Stimulated activated CD4-positive, alpha-beta T cell treated with anti-CD3 and anti-CD28 coated beads, Interleukin-15, amount 100 ng/mL, for 24 hours (primary cell): ENCODE results near the gene MCF2L2.
"Not testable (repeated sequence)": the region's sequence is repeated elsewhere in the genome, so short reads cannot be mapped to it uniquely, and the experiment has no call there.

Experiments used
- DNase-seq: peaks from one replicate; pipeline ENCODE4 v3.0.0-alpha.2; 2020

MCF2L2 gene

DNA sequence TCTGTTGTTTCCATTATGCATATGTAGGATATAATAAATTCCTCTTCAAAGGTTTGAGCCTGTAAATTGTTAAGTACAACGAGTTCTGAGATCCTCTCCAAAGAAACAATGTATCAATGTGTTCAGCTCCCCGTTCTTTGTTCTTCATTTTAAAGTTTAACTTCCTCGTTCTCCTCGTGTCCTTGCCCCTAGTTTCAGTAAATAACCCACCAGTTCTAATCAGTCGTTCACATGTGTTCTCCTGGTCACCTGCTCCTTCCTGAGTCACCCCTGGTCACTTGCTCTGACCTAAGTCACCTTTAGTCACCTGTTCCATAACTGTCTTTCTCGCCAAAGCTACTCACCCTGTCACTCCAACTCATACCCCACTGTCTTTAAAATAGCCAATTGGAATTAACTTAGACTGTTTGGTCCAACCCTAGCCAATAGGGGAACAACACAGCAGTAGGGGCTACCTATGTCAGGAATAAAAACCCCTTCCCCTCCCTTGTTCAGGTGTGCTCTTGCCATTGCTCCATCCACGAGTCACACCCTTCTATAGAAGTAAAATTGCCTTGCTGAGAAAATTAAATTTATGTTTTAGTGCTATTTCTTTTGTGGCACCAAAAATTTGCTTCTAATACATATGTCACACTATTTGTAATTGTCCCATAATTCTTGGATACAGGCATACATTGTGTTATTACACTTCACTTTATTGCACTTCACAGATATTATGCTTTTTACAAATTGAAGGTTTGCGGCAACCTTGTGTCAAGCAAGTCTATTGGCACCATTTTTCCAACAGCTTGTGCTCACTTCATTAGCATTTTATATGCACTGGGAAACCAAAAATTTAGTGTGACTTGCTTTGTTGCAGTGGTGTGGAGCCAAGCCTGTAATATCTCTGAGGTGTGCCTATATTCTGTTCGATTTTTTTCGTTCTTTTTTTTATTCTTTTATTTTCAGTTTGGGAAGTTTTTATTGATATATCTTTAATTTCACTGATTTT is 15.3 kb upstream of the MCF2L2 start:
- DNase-seq = no peak

DNA sequence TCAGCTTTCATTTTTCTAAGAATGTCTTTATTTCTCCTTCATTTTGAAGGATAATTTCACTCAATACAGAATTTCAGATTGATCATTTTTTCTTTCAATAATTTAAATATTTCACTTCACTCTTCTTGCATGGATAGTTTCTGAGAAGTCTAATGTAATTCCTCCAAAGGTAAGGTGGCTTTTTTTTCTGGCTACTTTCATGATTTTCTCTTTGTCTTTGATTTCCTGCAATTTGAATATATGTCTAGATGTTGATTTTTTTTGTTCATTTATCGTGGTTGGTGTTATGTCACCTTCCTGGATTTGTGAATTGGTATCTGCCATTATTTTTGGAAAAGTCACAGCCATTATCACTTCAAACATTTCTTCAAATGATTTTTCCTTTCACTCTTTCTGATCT is 14.6 kb upstream of the MCF2L2 start:
- no peak for DNase-seq

DNA sequence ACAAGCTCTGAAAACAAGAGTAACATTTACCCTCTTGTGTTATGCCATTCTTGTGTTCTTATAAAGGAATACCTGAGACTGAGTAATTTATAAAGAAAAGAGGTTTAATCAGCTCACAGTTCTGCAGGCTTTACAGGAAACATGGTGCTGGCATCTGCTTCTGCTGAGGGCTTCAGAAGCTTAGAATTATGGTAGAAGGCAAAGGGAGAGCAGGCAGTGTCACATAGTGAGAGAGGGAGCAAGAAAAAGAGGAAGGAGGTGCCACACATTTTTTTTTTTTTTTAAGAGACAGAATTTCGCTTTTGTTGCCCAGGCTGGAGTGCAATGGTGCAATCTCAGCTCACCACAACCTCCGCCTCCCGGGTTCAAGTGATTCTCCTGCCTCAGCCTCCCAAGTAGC is 12.1 kb upstream of the MCF2L2 start:
- DNase-seq = not testable (repeated sequence)

DNA sequence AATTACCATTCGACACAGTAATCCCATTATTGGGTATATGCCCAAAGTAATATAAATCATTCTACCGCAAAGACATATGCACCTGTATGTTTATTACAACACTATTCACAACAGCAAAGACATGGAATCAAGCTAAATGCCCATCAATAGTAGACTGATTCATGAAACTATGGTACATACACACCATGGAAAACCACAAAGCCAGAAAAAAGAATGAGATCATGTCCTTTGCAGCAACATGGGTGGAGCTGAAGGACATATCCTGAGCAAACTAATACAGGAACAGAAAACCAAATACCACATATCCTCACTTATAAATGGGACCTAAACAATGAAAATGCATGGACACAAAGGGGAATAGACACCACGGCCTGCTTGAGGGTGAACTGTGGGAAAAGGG is 11.1 kb upstream of the MCF2L2 start:
- DNase-seq = no peak

DNA sequence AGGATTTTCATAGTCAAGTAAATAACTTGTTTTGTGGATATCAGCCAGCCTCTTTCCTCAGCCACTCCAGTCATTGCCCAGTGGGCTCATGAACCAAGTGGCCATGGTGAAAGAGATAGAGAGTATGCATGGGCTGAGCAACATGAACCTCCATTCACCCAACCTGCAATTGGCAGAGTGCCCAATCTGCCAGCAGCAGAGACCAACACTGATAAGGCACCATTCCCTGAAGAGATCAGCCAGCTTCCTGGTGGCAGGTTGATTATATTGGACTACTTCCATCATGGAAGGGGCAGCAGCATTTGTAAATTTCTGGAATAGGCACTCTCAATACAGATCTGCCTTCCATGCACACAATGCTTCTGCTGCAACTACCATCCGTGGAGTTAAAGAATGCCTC is 10.3 kb upstream of the MCF2L2 start:
- DNase-seq = no peak

DNA sequence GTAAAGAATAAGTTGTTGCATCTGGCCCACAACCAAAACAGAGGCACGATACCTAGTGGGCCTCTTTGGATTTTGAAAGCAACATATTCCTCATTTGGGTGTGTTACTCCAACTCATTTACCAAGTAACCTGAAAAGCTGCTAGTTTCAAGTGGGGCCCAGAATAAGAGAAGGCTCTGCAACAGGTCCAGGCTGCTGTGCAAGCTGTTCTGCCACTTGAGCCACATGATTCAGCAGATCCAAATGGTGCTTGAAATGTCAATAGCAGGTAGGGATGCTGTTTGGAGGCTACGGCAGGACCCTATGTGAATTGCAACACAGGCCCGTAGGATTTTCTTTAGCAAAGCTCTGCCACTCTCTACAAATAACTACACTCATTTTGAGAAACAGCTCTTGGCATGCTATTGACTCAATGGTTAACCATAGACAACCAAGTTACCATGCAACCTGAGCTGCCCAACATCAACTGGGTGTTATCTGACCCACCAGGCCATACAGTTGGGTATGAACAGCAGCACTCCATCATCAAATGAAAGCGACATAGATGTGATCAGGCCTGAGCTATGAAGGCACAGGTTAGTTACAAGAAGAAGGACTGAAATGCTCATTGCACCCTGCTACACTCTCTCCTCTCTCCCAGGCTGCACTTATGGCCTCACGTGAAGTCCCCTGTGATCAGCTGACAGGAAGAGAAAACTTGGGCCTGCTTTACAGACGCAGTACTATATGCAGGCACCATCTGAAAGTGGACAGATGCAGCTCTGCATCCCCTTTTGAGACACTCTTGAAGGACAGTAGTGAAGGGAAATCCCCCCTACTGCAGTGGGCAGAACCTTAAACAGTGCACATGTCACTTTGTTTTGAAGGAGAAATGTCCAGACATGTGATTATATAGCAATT is 9.5 kb upstream of the MCF2L2 start:
- no peak for DNase-seq

DNA sequence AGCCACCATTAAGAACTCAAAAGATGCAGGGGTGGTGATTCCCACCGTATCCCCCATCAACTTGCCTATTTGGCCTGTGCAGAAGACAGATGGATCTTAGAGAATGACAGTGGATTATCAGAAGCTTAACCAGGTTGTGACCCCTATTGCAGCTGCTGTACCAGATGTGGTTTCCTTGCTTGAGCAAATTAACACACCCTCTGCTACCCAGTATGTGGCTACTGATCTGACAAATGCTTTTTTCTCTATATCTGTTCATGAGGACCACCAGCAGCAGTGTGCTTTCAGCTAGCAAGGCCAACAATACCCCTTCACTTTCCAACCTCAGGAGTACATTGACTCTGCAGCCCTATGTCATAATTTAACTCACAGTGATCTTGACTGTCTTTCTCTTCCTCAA is 8.6 kb upstream of the MCF2L2 start:
- no peak for DNase-seq

DNA sequence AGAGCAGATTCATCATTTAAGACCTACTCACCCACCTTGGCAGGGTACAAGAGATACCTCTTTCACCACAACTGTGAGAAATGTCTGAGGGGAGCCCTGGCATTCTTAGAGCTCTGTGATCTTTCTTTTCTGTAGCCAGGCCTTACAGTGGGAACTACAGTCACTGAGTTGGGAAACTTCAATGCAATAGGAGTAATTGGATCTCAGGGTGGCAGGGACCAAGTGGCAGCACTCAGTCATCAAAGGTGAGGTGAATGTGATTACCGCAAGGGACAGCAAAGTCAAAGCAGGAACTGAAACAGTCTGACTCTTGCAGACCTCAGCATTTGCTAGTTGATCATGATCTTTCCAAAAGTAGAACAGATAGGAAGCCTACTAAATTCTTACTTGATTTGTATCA is 7.2 kb upstream of the MCF2L2 start:
- DNase-seq = peak; percentile 41

DNA sequence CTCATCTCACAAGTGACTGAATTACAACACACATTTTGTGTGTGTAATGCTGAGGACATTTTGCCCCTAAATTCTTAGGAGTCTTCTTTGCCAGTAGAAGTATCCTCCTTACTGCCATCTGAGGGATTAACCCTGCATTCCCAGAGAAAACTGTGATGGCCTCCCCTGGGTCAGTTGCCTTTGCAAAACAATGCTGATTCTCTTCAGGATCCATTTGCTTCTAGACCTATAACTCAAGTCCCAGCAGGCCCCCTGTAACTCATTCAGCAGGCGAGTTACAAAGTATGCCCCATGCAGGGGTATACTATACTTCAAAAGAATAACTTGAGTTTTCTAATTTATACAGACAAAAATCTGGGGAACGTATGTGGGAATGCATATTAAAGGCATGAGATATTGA is 6.6 kb upstream of the MCF2L2 start:
- no peak for DNase-seq

DNA sequence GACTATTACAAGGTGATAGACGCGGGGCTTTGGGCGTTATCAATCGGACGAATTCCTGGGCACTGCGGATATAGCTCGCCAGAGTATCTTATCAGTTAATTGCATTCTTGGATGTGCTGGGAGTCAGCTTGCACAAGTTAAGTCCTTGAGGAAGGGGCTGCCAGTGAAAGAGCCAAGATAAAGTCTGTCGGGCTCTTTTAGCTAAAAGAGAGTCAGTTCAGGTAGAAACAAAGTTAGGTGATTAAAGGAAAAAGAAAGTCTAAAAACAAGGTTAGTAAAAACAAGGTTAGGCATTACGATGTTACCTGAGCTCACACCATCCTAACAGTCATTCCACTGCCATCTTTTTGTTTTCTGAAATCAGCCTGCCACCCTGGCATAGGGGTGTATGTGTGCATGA is 6.1 kb upstream of the MCF2L2 start:
- no peak for DNase-seq

DNA sequence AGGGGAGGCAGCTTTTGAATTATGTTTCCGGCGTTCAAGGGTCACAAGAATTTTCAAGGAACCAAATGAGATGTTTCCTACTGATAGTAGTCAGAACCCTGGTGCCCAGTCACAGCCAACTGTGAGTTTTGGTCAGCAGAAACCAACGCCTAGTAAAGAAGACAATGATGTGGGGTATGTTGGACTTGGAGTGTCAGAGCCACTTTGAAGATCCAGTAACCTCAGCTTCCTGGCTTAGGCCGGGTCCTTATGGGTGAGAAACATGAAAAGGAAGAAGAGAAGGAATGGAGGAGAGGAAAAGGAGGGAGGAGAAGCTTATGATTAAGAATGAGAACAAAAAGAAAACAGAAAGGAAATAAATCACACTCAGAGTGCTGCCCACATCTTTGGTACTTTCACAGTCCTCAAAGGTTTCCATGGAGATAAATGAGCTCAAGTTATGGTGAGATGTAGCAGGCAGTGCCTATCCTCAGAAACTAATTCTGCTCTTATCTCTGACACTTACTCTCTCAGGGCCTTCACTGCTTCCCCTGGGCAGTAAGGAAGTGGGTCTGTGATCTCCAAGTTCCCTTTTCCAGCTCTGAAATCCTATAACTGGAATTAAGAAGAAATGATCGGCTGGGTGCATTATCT is 2.0 kb upstream of the MCF2L2 start:
- peak; percentile 49 for DNase-seq

DNA sequence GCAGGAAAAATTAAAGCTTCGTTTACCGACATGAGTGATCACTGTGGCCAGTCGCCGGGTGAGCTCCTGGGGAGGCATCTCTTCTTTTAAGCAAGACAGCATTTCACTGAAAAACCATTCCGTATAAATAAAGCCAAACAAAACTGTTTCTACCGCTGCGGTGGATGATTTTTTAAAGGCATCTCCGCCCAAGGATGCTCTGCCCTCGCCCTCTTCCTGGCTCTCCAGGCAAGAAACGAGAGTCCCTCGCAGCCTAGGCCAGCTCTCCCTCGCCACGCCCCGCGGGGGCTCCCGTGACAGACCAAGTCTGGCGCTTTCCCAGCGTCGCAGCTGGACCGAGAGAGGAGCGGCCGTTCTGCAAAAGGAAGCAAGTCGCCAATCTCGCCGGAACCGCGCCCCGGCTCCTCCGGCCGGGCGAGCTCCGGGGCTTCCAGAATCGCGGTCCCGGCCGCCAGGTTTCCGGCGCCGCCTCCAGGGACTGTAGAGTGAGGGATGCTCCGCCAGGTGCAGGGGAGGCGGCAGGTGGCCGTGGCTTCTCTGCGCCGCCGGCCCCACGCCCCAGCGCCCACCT is 458 bp downstream of the MCF2L2 start:
- DNase-seq = peak; percentile 58

DNA sequence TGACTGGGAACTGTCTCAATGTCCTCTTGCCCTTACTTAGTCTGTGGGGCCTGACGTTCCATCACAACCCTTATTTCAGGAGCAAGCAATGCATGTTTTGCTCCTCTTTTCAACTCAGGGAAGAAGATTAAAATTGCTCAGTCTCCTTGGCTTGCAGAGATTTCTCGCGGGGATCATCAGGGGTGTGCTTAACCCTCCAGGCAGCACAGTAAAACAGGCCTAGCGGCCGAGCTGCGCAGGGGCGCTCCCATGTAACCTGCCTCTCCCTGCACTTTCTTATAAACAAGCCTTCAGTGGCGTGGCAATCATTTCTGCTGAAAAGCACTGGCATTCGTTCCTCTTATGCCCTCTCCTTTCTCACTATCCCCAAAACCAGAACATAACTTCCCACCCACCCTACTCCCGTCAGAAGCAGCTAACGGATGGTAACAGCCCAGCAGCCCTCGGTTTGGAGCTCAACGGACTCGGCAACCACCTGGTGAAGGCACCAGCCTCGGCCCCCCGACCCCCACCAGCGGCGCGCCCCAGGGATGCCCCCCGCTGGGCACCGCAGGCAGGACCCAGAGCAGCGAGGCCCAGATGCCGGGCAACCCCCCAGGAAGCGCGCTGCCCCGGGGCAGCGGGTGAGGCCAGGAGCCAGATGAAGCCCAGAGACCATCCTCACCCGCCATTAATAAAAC is 1.1 kb downstream of the MCF2L2 start:
- DNase-seq = no peak

DNA sequence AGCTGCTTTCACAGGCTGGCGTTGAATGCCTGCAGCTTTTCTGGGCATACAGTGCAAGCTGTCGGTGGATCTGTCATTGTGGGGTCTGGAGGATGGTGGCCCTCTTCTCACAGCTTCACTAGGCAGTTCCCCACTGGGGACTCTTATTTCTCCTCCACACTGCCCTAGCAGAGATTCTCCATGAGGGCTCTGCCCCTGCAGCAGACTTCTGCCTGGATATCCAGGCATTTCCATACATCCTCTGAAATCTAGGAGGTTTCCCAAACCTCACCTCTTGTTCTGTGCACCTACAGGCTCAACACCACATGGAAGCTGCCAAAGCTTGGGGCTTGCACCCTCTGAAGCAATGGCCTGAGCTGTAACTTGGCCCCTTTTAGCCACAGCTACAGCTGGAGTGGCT is 9.6 kb downstream of the MCF2L2 start:
- DNase-seq = not testable (repeated sequence)

DNA sequence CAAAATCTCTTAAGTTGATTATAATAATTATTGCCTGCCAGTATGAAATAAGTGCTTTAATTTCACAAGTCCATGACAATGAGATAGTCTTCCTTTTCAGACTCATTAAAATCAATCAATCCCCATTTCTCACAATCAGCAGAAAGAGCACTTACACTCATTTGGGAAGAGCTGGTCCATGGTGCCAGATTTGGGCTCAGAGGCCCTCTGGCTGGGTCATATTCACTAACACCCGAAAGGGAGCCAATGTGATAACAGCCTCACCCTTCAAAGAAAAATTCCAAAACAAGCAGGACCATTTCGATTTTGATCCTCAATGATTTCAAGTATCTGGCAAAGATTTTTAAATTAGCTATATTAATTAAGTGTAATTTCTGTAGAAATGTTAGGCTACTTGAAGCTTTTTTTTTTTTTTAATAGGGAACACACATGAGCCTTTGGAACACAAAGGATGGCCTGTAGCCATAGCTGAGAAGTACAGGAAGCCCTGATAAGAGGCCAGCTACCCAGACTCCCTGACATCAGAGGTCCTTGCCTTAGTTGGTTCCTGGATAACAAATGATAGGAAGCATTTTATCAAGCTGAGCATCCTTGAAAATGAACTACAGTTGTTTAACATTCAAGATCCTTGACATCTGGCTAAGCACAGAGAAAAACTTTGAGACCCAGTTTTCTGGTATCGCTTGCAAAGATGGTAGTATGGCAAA is 17.1 kb downstream of the MCF2L2 start:
- DNase-seq = no peak

DNA sequence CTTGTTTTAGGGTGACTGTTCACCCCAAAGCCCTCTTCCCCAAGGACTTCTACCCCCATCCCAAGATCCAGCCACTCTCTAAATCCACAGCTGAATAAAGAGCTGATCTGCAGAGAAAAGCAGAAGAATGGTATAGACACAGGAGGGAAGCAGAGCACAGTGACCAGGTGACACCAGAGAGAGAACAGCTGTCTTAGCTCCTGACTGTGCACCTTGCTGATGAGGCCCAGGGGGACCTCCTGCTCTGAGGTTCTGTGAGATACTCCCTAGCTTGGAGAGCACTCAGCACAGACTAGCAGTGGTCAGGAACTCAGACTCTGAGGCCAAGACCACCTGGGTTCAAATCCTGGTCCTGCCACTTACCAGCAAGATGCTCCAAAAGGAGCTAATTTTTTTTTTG is 17.7 kb downstream of the MCF2L2 start:
- DNase-seq = no peak

DNA sequence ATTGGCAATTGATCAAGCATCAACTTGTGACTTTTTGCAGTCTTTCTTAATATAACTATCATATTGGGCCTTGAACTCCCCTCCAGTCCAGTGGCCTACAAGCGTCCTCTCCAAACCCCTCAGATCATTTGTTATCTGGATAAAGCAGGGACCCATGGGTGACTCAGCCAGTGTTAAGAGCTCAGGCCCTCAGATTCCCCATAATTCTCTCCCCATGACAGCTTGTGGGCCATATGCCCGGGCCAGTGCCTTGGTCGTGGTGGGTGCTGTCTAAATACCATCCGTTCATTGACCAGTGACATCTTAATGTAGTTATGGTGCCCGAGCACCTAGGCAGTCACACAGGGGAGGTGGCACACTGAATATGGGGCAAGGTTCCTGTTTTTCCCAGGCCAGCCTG is 18.1 kb downstream of the MCF2L2 start:
- no peak for DNase-seq

DNA sequence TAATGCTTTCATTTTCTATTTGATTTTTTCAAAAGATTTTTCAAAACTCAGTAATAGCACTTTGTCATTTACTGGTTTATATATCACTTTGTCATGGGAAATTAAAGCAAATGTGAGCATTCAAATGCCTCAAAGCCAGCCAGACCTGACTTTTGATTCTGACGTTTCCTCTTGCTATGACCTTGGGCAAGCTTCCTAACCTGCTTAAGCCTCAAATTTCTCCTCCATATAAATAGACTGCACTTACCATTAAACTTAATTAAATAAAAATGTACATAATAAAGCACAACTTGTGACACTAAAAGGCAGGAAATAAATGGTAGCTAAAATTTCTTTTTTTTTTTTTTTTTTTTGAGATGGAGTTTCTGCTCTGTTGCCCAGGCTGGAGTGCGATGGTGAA is 19.2 kb downstream of the MCF2L2 start:
- DNase-seq = no peak

DNA sequence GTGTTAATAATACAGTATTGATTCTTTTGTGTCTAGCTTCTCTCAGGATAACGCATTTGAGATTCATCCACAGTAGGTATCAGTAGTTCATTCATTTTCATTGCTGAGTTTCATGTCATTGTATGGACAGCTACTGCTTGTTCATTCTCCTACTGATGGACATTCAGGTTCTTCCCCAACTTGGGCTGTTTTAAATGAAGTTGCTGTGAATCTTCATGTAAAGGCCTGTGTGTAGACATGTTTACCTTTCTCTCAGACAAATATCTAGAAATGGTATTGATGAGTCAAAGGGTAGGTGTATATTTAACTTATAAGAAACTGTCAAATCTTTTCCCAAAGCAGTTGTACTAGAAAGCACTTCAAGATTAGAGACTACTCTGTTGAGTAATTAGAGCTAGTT is 26.7 kb downstream of the MCF2L2 start:
- DNase-seq = no peak

DNA sequence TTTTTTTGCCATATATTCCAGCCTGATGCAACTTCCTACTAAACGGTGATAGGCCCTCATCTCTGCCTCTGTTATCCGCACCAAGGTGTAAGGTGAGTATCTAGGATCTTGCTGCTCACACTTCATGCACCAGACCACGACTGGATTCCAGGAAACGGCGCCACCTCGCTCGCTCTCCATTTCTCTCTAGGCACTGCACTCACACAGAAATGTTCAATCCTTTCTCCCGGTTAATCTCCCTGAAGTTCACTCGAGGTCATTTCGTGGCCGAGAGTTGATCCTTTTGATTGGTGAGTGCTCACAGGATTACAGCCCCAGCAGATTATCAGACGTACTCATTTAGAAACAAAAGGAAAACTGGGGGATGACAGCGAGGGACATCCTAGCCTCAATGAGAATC is 28.1 kb downstream of the MCF2L2 start:
- DNase-seq = no peak

DNA sequence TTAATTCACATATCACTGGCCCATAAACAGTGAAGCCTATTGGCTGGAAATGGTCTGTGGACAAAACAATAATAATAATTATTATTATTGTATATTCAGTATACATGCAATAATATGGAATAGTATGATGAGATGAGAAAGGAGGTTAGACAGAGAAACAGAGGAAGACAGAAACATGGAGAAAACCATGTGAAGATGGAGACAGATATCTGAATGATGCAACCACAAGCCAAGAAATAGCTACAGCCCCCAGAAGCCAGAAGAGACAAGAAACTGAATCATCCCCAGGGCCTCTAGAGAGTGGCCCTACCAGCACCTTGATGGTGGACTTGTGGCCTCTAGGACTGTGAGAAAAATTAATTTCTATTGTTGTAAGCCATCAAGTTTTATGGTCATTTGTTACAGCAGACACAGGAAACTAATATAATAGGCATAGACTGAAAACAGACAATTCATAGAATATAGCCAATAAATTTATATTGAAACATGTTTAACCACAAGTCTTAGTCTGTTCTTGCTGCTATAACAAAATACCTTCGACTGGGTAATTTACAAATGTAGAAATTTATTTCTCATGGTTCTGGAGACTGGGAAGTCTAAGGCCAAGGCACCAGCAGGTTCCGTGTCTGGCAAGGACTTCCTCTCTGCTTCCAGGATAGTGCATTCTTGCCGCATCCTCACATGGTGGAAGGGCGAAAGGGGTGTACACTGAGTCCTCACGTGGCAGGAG is 31.6 kb downstream of the MCF2L2 start:
- DNase-seq = no peak
